GM18951 (cell line): ENCODE results near the gene GRM4.

Experiments
- POLR2A ChIP-seq: IDR thresholded peaks from 4 replicates; pipeline ENCODE4 v1.6.1; 2011; ENCODE audit warnings: mild to moderate bottlenecking; ENCODE audit not compliant: insufficient read length, insufficient read depth; ENCODE audit errors: extremely low read depth
- in situ Hi-C: fragments of 300-500 bp; cut with MboI; formaldehyde crosslinking; loops from one replicate; pipeline ENCODE4 v1.12.0; 2022; ENCODE audit warnings: low sequenced_read_pairs, mixed read lengths, inconsistent platforms; ENCODE audit not compliant: unreplicated experiment

GRM4 gene

GRCh38 chr6:33990061-33990541 lies 155.8 kb downstream of the GRM4 start:
- in situ Hi-C loops, result no loop called here
- TF ChIP-seq POLR2A, result no peak

- no peak for TF ChIP-seq POLR2A
- in situ Hi-C loops, result no loop called here
These were observed 156.7 kb downstream of the GRM4 start for GRCh38 chr6:33989016-33989854.

- TF ChIP-seq POLR2A, result no peak
- in situ Hi-C loops, result no loop called here
These were observed 157.5 kb downstream of the GRM4 start for GRCh38 chr6:33988121-33989015.

- in situ Hi-C loops, result no loop called here
- TF ChIP-seq POLR2A, result no peak
These were observed 158.3 kb downstream of the GRM4 start for GRCh38 chr6:33987531-33988021.

GRCh38 chr6:33985947-33986346 lies 159.9 kb downstream of the GRM4 start:
- in situ Hi-C loops, result no loop called here
- TF ChIP-seq POLR2A, result no peak

GRCh38 chr6:33985313-33985751 lies 160.6 kb downstream of the GRM4 start:
- no peak for TF ChIP-seq POLR2A
- in situ Hi-C loops, result no loop called here

GRCh38 chr6:33984466-33985312 lies 161.2 kb downstream of the GRM4 start:
- TF ChIP-seq POLR2A, result no peak

GRCh38 chr6:33983721-33984465 lies 162.0 kb downstream of the GRM4 start:
- in situ Hi-C loops, result no loop called here

More at GRCh38 chr6:33984466-33985312, 161.2 kb downstream of the GRM4 start:
- in situ Hi-C loops, result no loop called here

GRCh38 chr6:33983109-33983716 lies 162.7 kb downstream of the GRM4 start:
- in situ Hi-C loops, result no loop called here

More at GRCh38 chr6:33983721-33984465, 162.0 kb downstream of the GRM4 start:
- no peak for TF ChIP-seq POLR2A

GRCh38 chr6:33981861-33982260 lies 164.0 kb downstream of the GRM4 start:
- TF ChIP-seq POLR2A, result no peak
- in situ Hi-C loops, result no loop called here

More at GRCh38 chr6:33983109-33983716, 162.7 kb downstream of the GRM4 start:
- no peak for TF ChIP-seq POLR2A

- in situ Hi-C loops, result no loop called here
- no peak for TF ChIP-seq POLR2A
These were observed 164.5 kb downstream of the GRM4 start for GRCh38 chr6:33981421-33981820.
